Naive B cell (primary cell): ENCODE measurements around the gene RAB2B. TPM values are rescaled to one million over a fixed set of nuclear protein-coding genes. Genes with fewer than 3 reads are reported as not detected.
A peak's percentile ranks its signal among the peaks of the same experiment; 100 is the strongest.

Source experiments
- ATAC-seq, 2 donors: fragments of 150-1000 bp; cut with Tn5 transposase; 2 replicates each; pipeline ENCODE4 v1.10.0; 2021; ENCODE audit warnings: low read depth in 2 of 2, mild to moderate bottlenecking in 2 of 2, moderate library complexity in 2 of 2
- DNase-seq: peaks from one replicate; pipeline ENCODE4 v3.0.0; 2022
- H3K27ac Mint-ChIP-seq, 6 donors: one replicate each; pipeline ENCODE4 v1.8.0; 2020 to 2022; ENCODE audit warnings: mild to moderate bottlenecking in 6 of 6, mixed read lengths in 6 of 6, moderate library complexity in 5 of 6, inconsistent platforms in 2 of 6
- H3K27me3 Mint-ChIP-seq, 3 donors: one replicate each; pipeline ENCODE4 v1.8.0; 2021 to 2022; ENCODE audit warnings: mixed read lengths in 3 of 3, mild to moderate bottlenecking in 1 of 3
- H3K36me3 Mint-ChIP-seq, 2 donors: one replicate each; pipeline ENCODE4 v1.8.0; 2020 to 2022; ENCODE audit warnings: mixed read lengths in 2 of 2, inconsistent platforms in 1 of 2, mild to moderate bottlenecking in 1 of 2
- H3K4me1 Mint-ChIP-seq, 3 donors: one replicate each; pipeline ENCODE4 v1.8.0; 2020 to 2022; ENCODE audit warnings: mixed read lengths in 3 of 3, inconsistent platforms in 1 of 3, mild to moderate bottlenecking in 1 of 3, moderate library complexity in 1 of 3
- H3K4me3 Mint-ChIP-seq, 8 donors: one replicate each; pipeline ENCODE4 v1.8.0; 2020 to 2022; ENCODE audit warnings: mild to moderate bottlenecking in 8 of 8, mixed read lengths in 8 of 8, moderate library complexity in 8 of 8, inconsistent platforms in 2 of 8
- H3K9me3 Mint-ChIP-seq, 7 donors: one replicate each; pipeline ENCODE4 v1.8.0; 2020 to 2022; ENCODE audit warnings: mixed read lengths in 7 of 7, mild to moderate bottlenecking in 5 of 7, inconsistent platforms in 2 of 7, moderate library complexity in 1 of 7
- polyA plus RNA-seq, 6 donors: library from polyadenylated mRNA; unstranded; fragments of 300-500 nt; fragmentation: Illumina TruSeq; gene quantifications; one replicate each; pipeline ENCODE4 v1.2.3, GENCODE V29; 2021; ENCODE audit warnings: low read depth in 6 of 6

Gene RAB2B
- polyA plus RNA-seq, 6 donors from 2014 or later = 11.6 to 16.9 (median 15.0) TPM

- Mint-ChIP-seq H3K27ac (no peak overlapping the region), H3K27me3 (no peaks in the 10 kb centered on the region), H3K9me3 (peaks cover 0 to 3% (median 0%) of the 10 kb centered on the region in 7 donors), H3K4me3 (peak overlapping the region in 1 of 8 donors; percentile 38), H3K36me3 (peaks cover 5 to 6% of the 10 kb centered on the region in 2 donors), H3K4me1 (peaks cover 30 to 52% (median 31%) of the 10 kb centered on the region in 3 donors)
- no peak for ATAC-seq
- no peak for DNase-seq
These were observed 29.8 kb upstream of the RAB2B start for GRCh38 chr14:21506557-21506956.

GRCh38 chr14:21505012-21505553 is 28.3 kb upstream of the RAB2B start:
- H3K4me1 Mint-ChIP-seq = peaks cover 20 to 42% (median 22%) of the 10 kb centered on the region in 3 donors
- no peaks in the 10 kb centered on the region for H3K9me3 Mint-ChIP-seq
- no peak overlapping the region for H3K4me3 Mint-ChIP-seq
- DNase-seq = no peak
- H3K27ac Mint-ChIP-seq = peak overlapping the region in 3 of 6 donors; percentile 10 to 85 (median 54)
- peak; percentile 40 to 53 for ATAC-seq
- H3K27me3 Mint-ChIP-seq = no peaks in the 10 kb centered on the region
- H3K36me3 Mint-ChIP-seq = peaks cover 0 to 8% of the 10 kb centered on the region in 2 donors

GRCh38 chr14:21503376-21503775 is 26.6 kb upstream of the RAB2B start:
- Mint-ChIP-seq H3K9me3 (no peaks in the 10 kb centered on the region), H3K27me3 (no peaks in the 10 kb centered on the region), H3K27ac (peak overlapping the region in 3 of 6 donors; percentile 18 to 84 (median 72)), H3K4me1 (peaks cover 8 to 26% (median 9%) of the 10 kb centered on the region in 3 donors), H3K36me3 (peaks cover 5 to 16% of the 10 kb centered on the region in 2 donors), H3K4me3 (no peak overlapping the region)
- DNase-seq (no peak), ATAC-seq (no peak)

- Mint-ChIP-seq H3K9me3 (no peaks in the 10 kb centered on the region), H3K36me3 (peaks cover 5 to 16% of the 10 kb centered on the region in 2 donors), H3K27ac (peak overlapping the region in 1 of 6 donors; percentile 38), H3K4me3 (no peak overlapping the region), H3K27me3 (no peaks in the 10 kb centered on the region), H3K4me1 (peaks cover 8 to 14% (median 9%) of the 10 kb centered on the region in 3 donors)
- DNase-seq (no peak), ATAC-seq (no peak)
These were observed 24.8 kb upstream of the RAB2B start for GRCh38 chr14:21501568-21501967.

GRCh38 chr14:21498540-21499526 is 22.1 kb upstream of the RAB2B start:
- no peaks in the 10 kb centered on the region for H3K9me3 Mint-ChIP-seq
- peaks cover 10 to 16% of the 10 kb centered on the region in 2 donors for H3K36me3 Mint-ChIP-seq
- H3K27ac Mint-ChIP-seq = peak overlapping the region in 4 of 6 donors; percentile 21 to 60 (median 40)
- H3K27me3 Mint-ChIP-seq = no peaks in the 10 kb centered on the region
- H3K4me1 Mint-ChIP-seq = peaks cover 0 to 8% (median 3%) of the 10 kb centered on the region in 3 donors
- peak; percentile 54 to 70 for ATAC-seq
- peak; percentile 29 for DNase-seq
- H3K4me3 Mint-ChIP-seq = no peak overlapping the region

- no peak overlapping the region for H3K4me3 Mint-ChIP-seq
- H3K27me3 Mint-ChIP-seq = no peaks in the 10 kb centered on the region
- no peak for ATAC-seq
- peaks cover 0 to 2% (median 0%) of the 10 kb centered on the region in 3 donors for H3K4me1 Mint-ChIP-seq
- H3K9me3 Mint-ChIP-seq = no peaks in the 10 kb centered on the region
- no peak overlapping the region for H3K27ac Mint-ChIP-seq
- H3K36me3 Mint-ChIP-seq = peaks cover 23 to 30% of the 10 kb centered on the region in 2 donors
- DNase-seq = no peak
These were observed 19.7 kb upstream of the RAB2B start for GRCh38 chr14:21496453-21496852.

GRCh38 chr14:21494902-21495762 is 18.4 kb upstream of the RAB2B start:
- H3K4me3 Mint-ChIP-seq = no peak overlapping the region
- DNase-seq (no peak), ATAC-seq (no peak)
- no peaks in the 10 kb centered on the region for H3K27me3 Mint-ChIP-seq
- H3K9me3 Mint-ChIP-seq = no peaks in the 10 kb centered on the region
- peaks cover 22 to 23% of the 10 kb centered on the region in 2 donors for H3K36me3 Mint-ChIP-seq
- H3K27ac Mint-ChIP-seq = peak overlapping the region in 3 of 6 donors; percentile 11 to 64 (median 54)
- peaks cover 0 to 2% (median 0%) of the 10 kb centered on the region in 3 donors for H3K4me1 Mint-ChIP-seq

- Mint-ChIP-seq H3K9me3 (no peaks in the 10 kb centered on the region), H3K27ac (no peak overlapping the region), H3K4me1 (peaks cover 0 to 11% (median 6%) of the 10 kb centered on the region in 3 donors), H3K4me3 (no peak overlapping the region), H3K36me3 (peaks cover 8 to 15% of the 10 kb centered on the region in 2 donors), H3K27me3 (no peaks in the 10 kb centered on the region)
- DNase-seq = no peak
- no peak for ATAC-seq
These were observed 9.9 kb upstream of the RAB2B start for GRCh38 chr14:21486640-21487087.

- Mint-ChIP-seq H3K27me3 (no peaks in the 10 kb centered on the region), H3K36me3 (peaks cover 12 to 20% of the 10 kb centered on the region in 2 donors), H3K4me3 (peak overlapping the region; percentile 93 to 100 (median 100)), H3K27ac (peak overlapping the region; percentile 98 to 100 (median 100)), H3K4me1 (peaks cover 26 to 35% (median 32%) of the 10 kb centered on the region in 3 donors), H3K9me3 (no peaks in the 10 kb centered on the region)
- ATAC-seq = peak; percentile 40 to 48
- DNase-seq = no peak
These were observed 235 bp downstream of the RAB2B start for GRCh38 chr14:21476523-21476924.

GRCh38 chr14:21475767-21476522 is 814 bp downstream of the RAB2B start:
- H3K27me3 Mint-ChIP-seq = no peaks in the 10 kb centered on the region
- H3K9me3 Mint-ChIP-seq = no peaks in the 10 kb centered on the region
- peaks cover 12 to 20% of the 10 kb centered on the region in 2 donors for H3K36me3 Mint-ChIP-seq
- H3K4me3 Mint-ChIP-seq = peak overlapping the region; percentile 93 to 100 (median 100)
- H3K4me1 Mint-ChIP-seq = peaks cover 26 to 35% (median 32%) of the 10 kb centered on the region in 3 donors
- ATAC-seq (no peak), DNase-seq (no peak)
- H3K27ac Mint-ChIP-seq = peak overlapping the region in 5 of 6 donors; percentile 98 to 100 (median 100)

- Mint-ChIP-seq H3K27me3 (no peaks in the 10 kb centered on the region), H3K4me1 (peaks cover under 1 to 4% (median under 1%) of the 10 kb centered on the region in 3 donors), H3K4me3 (no peak overlapping the region), H3K36me3 (peaks cover 6 to 25% of the 10 kb centered on the region in 2 donors), H3K27ac (no peak overlapping the region), H3K9me3 (no peaks in the 10 kb centered on the region)
- DNase-seq (no peak), ATAC-seq (no peak)
These were observed 9.1 kb downstream of the RAB2B start for GRCh38 chr14:21467616-21468015.
